HEK293 (cell line): ENCODE data around the gene SET.

Experiments
- CTCF ChIA-PET: fragments of 350-600 bp; formaldehyde crosslinking; extraction: SDS; loops from one replicate; lab custom pipeline; 2021; ENCODE audit warnings: antibody characterized with exemption; lab: Yijun Ruan, JAX
- POLR2A ChIA-PET: fragments of 300-600 bp; formaldehyde crosslinking; extraction: SDS; loops from one replicate; lab custom pipeline; 2020; ENCODE audit warnings: antibody characterized with exemption, inconsistent platforms; lab: Yijun Ruan, JAX
- H3K27ac ChIP-seq: fragments of 200-500 bp; sonication (Bioruptor generic); 2 replicates; pipeline ENCODE4 v1.5.1; 2014; ENCODE audit warnings: low read depth, low read length, control low read depth, inconsistent platforms; ENCODE audit errors: extremely low read depth
- H3K36me3 ChIP-seq, 2 experiments: fragments of 200-500 bp in 1 of 2; sonication (Bioruptor generic) in 1 of 2; 1 replicate in 1 of 2; 2 replicates in 1 of 2; pipeline ENCODE4 v1.5.1; 2014 to 2017; ENCODE audit warnings: inconsistent platforms in 2 of 2, low read length in 2 of 2; ENCODE audit not compliant: control insufficient read depth in 2 of 2, insufficient read depth in 1 of 2
- H3K4me1 ChIP-seq: fragments of 200-500 bp; sonication (Bioruptor generic); 2 replicates; pipeline ENCODE4 v1.5.1; 2014; ENCODE audit warnings: mild to moderate bottlenecking, low read length, inconsistent platforms; ENCODE audit not compliant: control insufficient read depth, insufficient read depth
- H3K4me3 ChIP-seq: 2 replicates; pipeline ENCODE4 v1.5.1; 2011; ENCODE audit warnings: low read depth, mild to moderate bottlenecking, control low read depth, low read length, moderate library complexity
- H3K9me3 ChIP-seq: fragments of 200-500 bp; sonication (Bioruptor generic); 2 replicates; pipeline ENCODE4 v1.5.1; 2014; ENCODE audit warnings: low read depth, low read length, inconsistent platforms; ENCODE audit not compliant: control insufficient read depth, insufficient read depth
- PBX3 ChIP-seq: sonication (generic); formaldehyde crosslinking; IDR thresholded peaks from 2 replicates; pipeline ENCODE4 v1.8.1; 2022; ENCODE audit warnings: mild to moderate bottlenecking, moderate library complexity, missing genetic modification reagents
- SP2 ChIP-seq: fragments of 450-650 bp; formaldehyde crosslinking; IDR thresholded peaks from 2 replicates; pipeline ENCODE4 v1.5.1; 2016; ENCODE audit warnings: missing biosample characterization, missing genetic modification characterization
- SP3 ChIP-seq: fragments of 450-650 bp; formaldehyde crosslinking; IDR thresholded peaks from 2 replicates; pipeline ENCODE4 v1.5.1; 2016; ENCODE audit warnings: missing biosample characterization, missing genetic modification characterization
- TRIM28 ChIP-seq: IDR thresholded peaks from 2 replicates; pipeline ENCODE4 v1.6.1; 2011; ENCODE audit warnings: low read length, control low read depth, borderline replicate concordance
- WT1 ChIP-seq: fragments of 450-650 bp; formaldehyde crosslinking; IDR thresholded peaks from 2 replicates; pipeline ENCODE4 v1.5.1; 2016; ENCODE audit warnings: missing biosample characterization, missing genetic modification characterization
- ZBTB48 ChIP-seq: fragments of 450-650 bp; formaldehyde crosslinking; IDR thresholded peaks from 2 replicates; pipeline ENCODE4 v1.5.1; 2016; ENCODE audit warnings: missing biosample characterization, missing genetic modification characterization
- ZNF174 ChIP-seq: fragments of 450-650 bp; formaldehyde crosslinking; IDR thresholded peaks from 2 replicates; pipeline ENCODE4 v1.5.0; 2017; ENCODE audit warnings: missing biosample characterization, mild to moderate bottlenecking, missing genetic modification characterization
- ZNF26 ChIP-seq: fragments of 450-650 bp; formaldehyde crosslinking; IDR thresholded peaks from 2 replicates; pipeline ENCODE4 v1.5.1; 2016; ENCODE audit warnings: missing biosample characterization, missing genetic modification characterization
- ZNF335 ChIP-seq: fragments of 450-650 bp; formaldehyde crosslinking; conservative IDR thresholded peaks from 2 replicates; pipeline ENCODE4 v1.5.1; 2016; ENCODE audit warnings: missing biosample characterization, missing genetic modification characterization
- ZNF341 ChIP-seq: fragments of 450-650 bp; formaldehyde crosslinking; IDR thresholded peaks from 2 replicates; pipeline ENCODE4; 2016; ENCODE audit warnings: low read depth, missing biosample characterization, missing genetic modification characterization
- ZNF362 ChIP-seq: fragments of 450-650 bp; formaldehyde crosslinking; IDR thresholded peaks from 2 replicates; pipeline ENCODE4 v1.5.1; 2016; ENCODE audit warnings: missing biosample characterization, missing genetic modification characterization
- ZNF48 ChIP-seq: fragments of 450-650 bp; formaldehyde crosslinking; IDR thresholded peaks from 2 replicates; pipeline ENCODE4 v1.5.1; 2016; ENCODE audit warnings: missing biosample characterization, missing genetic modification characterization
- ZNF488 ChIP-seq: fragments of 450-650 bp; formaldehyde crosslinking; IDR thresholded peaks from 2 replicates; pipeline ENCODE4 v1.5.1; 2016; ENCODE audit warnings: missing biosample characterization, missing genetic modification characterization
- ZNF555 ChIP-seq: fragments of 450-650 bp; formaldehyde crosslinking; conservative IDR thresholded peaks from 2 replicates; pipeline ENCODE4 v1.5.1; 2017; ENCODE audit warnings: missing biosample characterization, mild to moderate bottlenecking, missing genetic modification characterization, inconsistent platforms
- ZNF645 ChIP-seq: fragments of 450-650 bp; formaldehyde crosslinking; IDR thresholded peaks from 2 replicates; pipeline ENCODE4; 2016; ENCODE audit warnings: missing biosample characterization, missing genetic modification characterization
- ZNF692 ChIP-seq: fragments of 450-650 bp; formaldehyde crosslinking; IDR thresholded peaks from 2 replicates; pipeline ENCODE4 v1.5.1; 2016; ENCODE audit warnings: missing biosample characterization, missing genetic modification characterization
- ZNF830 ChIP-seq: fragments of 450-650 bp; IDR thresholded peaks from 2 replicates; pipeline ENCODE4 v1.5.0; 2018; ENCODE audit warnings: missing biosample characterization, missing genetic modification characterization, low read depth, mild to moderate bottlenecking, moderate library complexity
- ZNF843 ChIP-seq: fragments of 450-650 bp; formaldehyde crosslinking; IDR thresholded peaks from 2 replicates; pipeline ENCODE4 v1.5.1; 2016; ENCODE audit warnings: missing biosample characterization, missing genetic modification characterization
- ZSCAN23 ChIP-seq: fragments of 450-650 bp; formaldehyde crosslinking; IDR thresholded peaks from 2 replicates; pipeline ENCODE4 v1.5.1; 2016; ENCODE audit warnings: missing biosample characterization, missing genetic modification characterization

The SET gene

GRCh38 chr9:128706045-128706444 is 17.0 kb downstream of the SET start:
- no peaks in the 10 kb centered on the region for H3K4me1 ChIP-seq
- TF ChIP-seq SP2 (tag by site-specific recombination): no peak
- no peak for TF ChIP-seq ZNF555 (tag by site-specific recombination)
- TF ChIP-seq SP3: no peak
- TF ChIP-seq ZNF488: no peak
- no peak for TF ChIP-seq WT1 (tag by site-specific recombination)
- TF ChIP-seq TRIM28: no peak
- ChIA-PET CTCF (no interaction called here), POLR2A (interaction anchor here (1.0 to 3.7 kb wide), 3 partner anchors 9 to 18 kb away, joined by 3 to 22 read pairs (median 10); partner anchors contain the start of gene ZDHHC12)
- no peak overlapping the region for H3K4me3 ChIP-seq
- H3K36me3 ChIP-seq: peaks cover 0 to 29% of the 10 kb centered on the region in 2 experiments; a peak in 2 of 3 replicates
- H3K9me3 ChIP-seq: no peaks in the 10 kb centered on the region
- H3K27ac ChIP-seq: no peak overlapping the region

- H3K4me1 ChIP-seq: no peaks in the 10 kb centered on the region
- H3K4me3 ChIP-seq: no peak overlapping the region
- H3K27ac ChIP-seq: no peak overlapping the region
- ChIA-PET POLR2A (interaction anchor here (0.6 to 3.7 kb wide), 6 partner anchors 8 to 129 kb away, joined by 3 to 22 read pairs (median 7); partner anchors contain the start of gene ZDHHC12), CTCF (interaction anchor here (1.3 to 2.7 kb wide), 2 partner anchors 26 to 71 kb away, joined by 4 to 6 read pairs; no protein-coding TSS in a partner anchor)
- no peaks in the 10 kb centered on the region for H3K9me3 ChIP-seq
- H3K36me3 ChIP-seq: peaks cover 0 to 29% of the 10 kb centered on the region in 2 experiments; a peak in 2 of 3 replicates
- TF ChIP-seq ZNF843 (tag by site-specific recombination) (no peak), ZNF26 (tag by site-specific recombination) (no peak), ZNF341 (tag by site-specific recombination) (peak; percentile 40; the same call in 1 of the 2 replicates), ZNF830 (no peak), ZNF692 (tag by site-specific recombination) (no peak), ZBTB48 (no peak)
Measured at GRCh38 chr9:128706671-128707381, 17.8 kb downstream of the SET start.

- CTCF ChIA-PET: interaction anchor here (1.3 to 2.7 kb wide), 2 partner anchors 26 to 72 kb away, joined by 4 to 6 read pairs; no protein-coding TSS in a partner anchor
- POLR2A ChIA-PET: interaction anchor here (0.6 to 2.1 kb wide), 6 partner anchors 8 to 128 kb away, joined by 4 to 10 read pairs (median 5); partner anchors contain the start of gene ZDHHC12
- TF ChIP-seq PBX3 (CRISPR knock-in tag) (no peak), ZNF335 (tag by site-specific recombination) (no peak), ZNF174 (tag by site-specific recombination) (no peak), ZNF645 (tag by site-specific recombination) (no peak), ZNF48 (tag by site-specific recombination) (no peak), ZSCAN23 (tag by site-specific recombination) (no peak), WT1 (tag by site-specific recombination) (no peak), ZNF362 (tag by site-specific recombination) (no peak)
Measured at GRCh38 chr9:128707446-128707845, 18.4 kb downstream of the SET start.

More at GRCh38 chr9:128707446-128707845, 18.4 kb downstream of the SET start:
- Histone ChIP-seq H3K4me1 (no peaks in the 10 kb centered on the region), H3K27ac (no peak overlapping the region), H3K4me3 (no peak overlapping the region), H3K36me3 (peaks cover 0 to 34% of the 10 kb centered on the region in 2 experiments; a peak in 2 of 3 replicates), H3K9me3 (no peaks in the 10 kb centered on the region)
